Smooth muscle cell (in vitro differentiated cells): ENCODE data around the gene GRID1. TPM values are rescaled to one million over a fixed set of nuclear protein-coding genes. Genes with fewer than 3 reads are reported as not detected.

ENCODE experiments used
- DNase-seq: peaks from one replicate; lab custom pipeline; 2025; ENCODE audit not compliant: unreplicated experiment; lab: John Stamatoyannopoulos, UW
- H2AFZ ChIP-seq: fragments of 200-600 bp; sonication (generic); 2 replicates; pipeline ENCODE4 v1.6.0; 2016; ENCODE audit warnings: antibody characterized with exemption, low read depth, mild to moderate bottlenecking
- H3F3A ChIP-seq: fragments of 200-600 bp; sonication (generic); 2 replicates; pipeline ENCODE4 v1.6.0; 2017; ENCODE audit warnings: antibody characterized with exemption, low read depth
- H3K27ac ChIP-seq: fragments of 200-600 bp; sonication (generic); 2 replicates; pipeline ENCODE4 v1.5.1; 2016; ENCODE audit warnings: low read depth, mild to moderate bottlenecking
- H3K27me3 ChIP-seq: fragments of 200-600 bp; sonication (generic); 2 replicates; pipeline ENCODE4 v1.6.1; 2016; ENCODE audit warnings: low read depth, mild to moderate bottlenecking
- H3K36me3 ChIP-seq: fragments of 200-600 bp; sonication (generic); 2 replicates; pipeline ENCODE4 v1.5.1; 2016; ENCODE audit warnings: low read depth
- H3K4me1 ChIP-seq: fragments of 200-600 bp; sonication (generic); 2 replicates; pipeline ENCODE4 v1.5.1; 2016; ENCODE audit warnings: low read depth
- H3K4me2 ChIP-seq: fragments of 200-600 bp; sonication (generic); 2 replicates; pipeline ENCODE4 v1.6.0; 2016; ENCODE audit warnings: mild to moderate bottlenecking
- H3K4me3 ChIP-seq: fragments of 200-600 bp; sonication (generic); 2 replicates; pipeline ENCODE4 v1.5.1; 2016; ENCODE audit warnings: mild to moderate bottlenecking
- H3K79me2 ChIP-seq: fragments of 200-600 bp; sonication (generic); 2 replicates; pipeline ENCODE4 v1.6.0; 2016; ENCODE audit warnings: low read depth, mild to moderate bottlenecking
- H3K9ac ChIP-seq: fragments of 200-600 bp; sonication (generic); 2 replicates; pipeline ENCODE4 v1.6.0; 2016; ENCODE audit warnings: low read depth
- H3K9me3 ChIP-seq: fragments of 200-600 bp; sonication (generic); replicated peaks from 2 replicates; pipeline ENCODE4 v1.5.1; 2016; ENCODE audit warnings: low read depth
- H4K20me1 ChIP-seq: fragments of 200-600 bp; sonication (generic); 2 replicates; pipeline ENCODE4 v1.6.0; 2016; ENCODE audit warnings: low read depth
- WGBS: methylation state at CpG from one replicate; pipeline ENCODE4 v1.1.7; 2016; ENCODE audit warnings: low lambda C conversion rate; 5-methylcytosine and 5-hydroxymethylcytosine counted together
- polyA plus RNA-seq: library from polyadenylated mRNA; unstranded; fragments of >200 nt; fragmentation: Nextera tagmentation; extraction: Ambion mirVana; gene quantifications from 2 replicates; pipeline ENCODE4 v1.2.1, GENCODE V29; 2016
- total RNA-seq: library from RNA; depleted of rRNA; stranded (reverse); fragments of >200 nt; gene quantifications from 2 replicates; pipeline ENCODE4 v1.2.3, GENCODE V29; 2014
- TF ChIP-seq, protein P1 (sequence below): fragments of 200-600 bp; sonication (generic); IDR thresholded peaks from 2 replicates; pipeline ENCODE4 v1.5.1; 2017; ENCODE audit warnings: borderline replicate concordance, mild to moderate bottlenecking, antibody characterized with exemption; ENCODE audit not compliant: insufficient read depth, poor library complexity, severe bottlenecking

Gene GRID1
- total and polyA plus RNA-seq, 2 experiments from 2014 or later: 4.4 to 7.4 TPM

- WGBS: 83% methylated on average over 7 of the region's 7 CpGs
- TF ChIP-seq, protein P1, sequence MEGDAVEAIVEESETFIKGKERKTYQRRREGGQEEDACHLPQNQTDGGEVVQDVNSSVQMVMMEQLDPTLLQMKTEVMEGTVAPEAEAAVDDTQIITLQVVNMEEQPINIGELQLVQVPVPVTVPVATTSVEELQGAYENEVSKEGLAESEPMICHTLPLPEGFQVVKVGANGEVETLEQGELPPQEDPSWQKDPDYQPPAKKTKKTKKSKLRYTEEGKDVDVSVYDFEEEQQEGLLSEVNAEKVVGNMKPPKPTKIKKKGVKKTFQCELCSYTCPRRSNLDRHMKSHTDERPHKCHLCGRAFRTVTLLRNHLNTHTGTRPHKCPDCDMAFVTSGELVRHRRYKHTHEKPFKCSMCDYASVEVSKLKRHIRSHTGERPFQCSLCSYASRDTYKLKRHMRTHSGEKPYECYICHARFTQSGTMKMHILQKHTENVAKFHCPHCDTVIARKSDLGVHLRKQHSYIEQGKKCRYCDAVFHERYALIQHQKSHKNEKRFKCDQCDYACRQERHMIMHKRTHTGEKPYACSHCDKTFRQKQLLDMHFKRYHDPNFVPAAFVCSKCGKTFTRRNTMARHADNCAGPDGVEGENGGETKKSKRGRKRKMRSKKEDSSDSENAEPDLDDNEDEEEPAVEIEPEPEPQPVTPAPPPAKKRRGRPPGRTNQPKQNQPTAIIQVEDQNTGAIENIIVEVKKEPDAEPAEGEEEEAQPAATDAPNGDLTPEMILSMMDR: no peak
- H3K9me3 ChIP-seq: no peaks in the 10 kb centered on the region
These were observed 198.3 kb downstream of the GRID1 start for GRCh38 chr10:86168256-86168655.

DNA sequence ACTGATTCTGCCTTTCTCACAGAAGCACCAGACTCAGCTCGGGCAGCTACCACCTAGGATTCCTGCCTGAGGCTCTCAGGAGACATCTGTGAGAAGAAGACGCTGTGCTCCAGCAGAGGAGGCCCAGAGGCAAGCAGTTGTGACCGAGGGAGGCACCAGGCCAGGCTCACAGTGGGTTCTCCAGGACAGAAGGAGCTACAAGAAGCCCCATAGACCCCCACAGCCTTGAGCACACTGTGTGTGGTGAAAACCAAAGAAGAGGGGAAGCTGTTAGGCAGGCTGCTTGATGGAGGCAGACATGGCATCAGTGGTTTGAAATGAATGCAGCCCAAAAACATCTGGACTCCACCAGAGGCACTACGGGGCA, 198.8 kb downstream of the GRID1 start:
- Histone ChIP-seq H3K27ac (no peak overlapping the region), H3K9ac (no peak overlapping the region), H3K36me3 (no peaks in the 10 kb centered on the region), H3K27me3 (no peaks in the 10 kb centered on the region), H3K79me2 (no peaks in the 10 kb centered on the region), H3K4me3 (no peak overlapping the region), H3K9me3 (no peaks in the 10 kb centered on the region), H3K4me2 (no peak overlapping the region), H4K20me1 (peaks cover 23% of the 10 kb centered on the region), H2AFZ (no peak overlapping the region), H3F3A (no peaks in the 10 kb centered on the region), H3K4me1 (no peaks in the 10 kb centered on the region)
- no peak for DNase-seq
- TF ChIP-seq, protein P1: no peak
- WGBS: 93% methylated on average over 4 of the region's 4 CpGs

More at GRCh38 chr10:86168256-86168655, 198.3 kb downstream of the GRID1 start:
- Histone ChIP-seq H3K79me2 (no peaks in the 10 kb centered on the region), H3K27me3 (no peaks in the 10 kb centered on the region), H3K4me1 (no peaks in the 10 kb centered on the region), H3K4me3 (no peak overlapping the region), H3K36me3 (no peaks in the 10 kb centered on the region), H3F3A (no peaks in the 10 kb centered on the region), H2AFZ (no peak overlapping the region), H3K4me2 (no peak overlapping the region), H3K27ac (no peak overlapping the region), H3K9ac (no peak overlapping the region), H4K20me1 (peaks cover 23% of the 10 kb centered on the region)
- DNase-seq: no peak

GRCh38 chr10:86167121-86167761, 199.4 kb downstream of the GRID1 start:
- no peak for DNase-seq
- no peaks in the 10 kb centered on the region for H3K27me3 ChIP-seq
- H2AFZ ChIP-seq: no peak overlapping the region
- no peaks in the 10 kb centered on the region for H3K79me2 ChIP-seq
- H3K4me2 ChIP-seq: no peak overlapping the region
- H3K4me3 ChIP-seq: no peak overlapping the region
- TF ChIP-seq, protein P1: no peak
- H3K9me3 ChIP-seq: no peaks in the 10 kb centered on the region
- H3K27ac ChIP-seq: no peak overlapping the region
- no peak overlapping the region for H3K9ac ChIP-seq
- H3K36me3 ChIP-seq: no peaks in the 10 kb centered on the region
- H3K4me1 ChIP-seq: no peaks in the 10 kb centered on the region
- WGBS: 98% methylated on average over 5 of the region's 5 CpGs
- H4K20me1 ChIP-seq: peaks cover 23% of the 10 kb centered on the region
- H3F3A ChIP-seq: no peaks in the 10 kb centered on the region

GRCh38 chr10:86165666-86166065, 200.9 kb downstream of the GRID1 start:
- WGBS: 94% methylated on average over 9 of the region's 9 CpGs

More at GRCh38 chr10:86165666-86166065, 200.9 kb downstream of the GRID1 start:
- Histone ChIP-seq H3K9ac (no peak overlapping the region), H3K4me2 (no peak overlapping the region), H3K36me3 (no peaks in the 10 kb centered on the region), H3K4me3 (no peak overlapping the region), H4K20me1 (peaks cover 11% of the 10 kb centered on the region), H3K27me3 (no peaks in the 10 kb centered on the region), H2AFZ (no peak overlapping the region), H3K9me3 (no peaks in the 10 kb centered on the region), H3K79me2 (no peaks in the 10 kb centered on the region), H3F3A (no peaks in the 10 kb centered on the region), H3K4me1 (no peaks in the 10 kb centered on the region), H3K27ac (no peak overlapping the region)
- TF ChIP-seq, protein P1: no peak
- DNase-seq: no peak
